ENCODE results near the gene C5. TPM values are rescaled to one million over a fixed set of nuclear protein-coding genes. Genes with fewer than 3 reads are reported as not detected.

C5 gene
- total RNA-seq, 1 experiment from 2014 or later = 4.2 TPM

- Mint-ChIP-seq H3K36me3 (ENCODE audit: insufficient read depth, unreplicated experiment) (peaks cover under 1% of the 10 kb centered on the region), H3K27ac (ENCODE audit: low read depth, unreplicated experiment) (no peak overlapping the region), H3K4me3 (ENCODE audit: unreplicated experiment) (no peak overlapping the region), H3K9me3 (ENCODE audit: unreplicated experiment) (no peaks in the 10 kb centered on the region), H3K27me3 (ENCODE audit: insufficient read depth, unreplicated experiment) (no peaks in the 10 kb centered on the region), H3K4me1 (ENCODE audit: insufficient read depth, unreplicated experiment) (no peaks in the 10 kb centered on the region)
- intact Hi-C loops (cut with micrococcal nuclease) = no loop called here
- DNase-seq (ENCODE audit: unreplicated experiment) = no peak
- no peak for TF ChIP-seq CTCF (IDR thresholded peaks at IDR 0.05; ENCODE audit: unreplicated experiment)
- BruUV-seq (replicated peaks) = no TSS peak
- CTCF ChIA-PET = no interaction called here
- POLR2A ChIA-PET = no interaction called here
Measured at GRCh38 chr9:121021301-121021700, 28.8 kb downstream of the C5 start.

- no TSS peak for BruUV-seq (replicated peaks)
- Mint-ChIP-seq H3K9me3 (ENCODE audit: unreplicated experiment) (no peaks in the 10 kb centered on the region), H3K27ac (ENCODE audit: low read depth, unreplicated experiment) (no peak overlapping the region), H3K27me3 (ENCODE audit: insufficient read depth, unreplicated experiment) (no peaks in the 10 kb centered on the region), H3K4me3 (ENCODE audit: unreplicated experiment) (no peak overlapping the region), H3K4me1 (ENCODE audit: insufficient read depth, unreplicated experiment) (no peaks in the 10 kb centered on the region), H3K36me3 (ENCODE audit: insufficient read depth, unreplicated experiment) (no peaks in the 10 kb centered on the region)
- POLR2A ChIA-PET = no interaction called here
- intact Hi-C loops (cut with micrococcal nuclease) = no loop called here
- CTCF ChIA-PET = interaction anchor here (0.7 kb wide), 1 partner anchor 41 kb away, joined by 4 read pairs; no protein-coding TSS in a partner anchor
- no peak for DNase-seq (ENCODE audit: unreplicated experiment)
- no peak for TF ChIP-seq CTCF (IDR thresholded peaks at IDR 0.05; ENCODE audit: unreplicated experiment)
Measured at GRCh38 chr9:121019273-121019672, 30.8 kb downstream of the C5 start.

GRCh38 chr9:121013911-121014310 lies 36.2 kb downstream of the C5 start:
- intact Hi-C loops (cut with micrococcal nuclease) = no loop called here
- H3K36me3 Mint-ChIP-seq (ENCODE audit: insufficient read depth, unreplicated experiment) = no peaks in the 10 kb centered on the region
- H3K27me3 Mint-ChIP-seq (ENCODE audit: insufficient read depth, unreplicated experiment) = no peaks in the 10 kb centered on the region
- BruUV-seq (replicated peaks) = no TSS peak
- no peak for DNase-seq (ENCODE audit: unreplicated experiment)
- no peak for TF ChIP-seq CTCF (IDR thresholded peaks at IDR 0.05; ENCODE audit: unreplicated experiment)
- H3K27ac Mint-ChIP-seq (ENCODE audit: low read depth, unreplicated experiment) = no peak overlapping the region
- no peaks in the 10 kb centered on the region for H3K4me1 Mint-ChIP-seq (ENCODE audit: insufficient read depth, unreplicated experiment)
- CTCF ChIA-PET = no interaction called here
- POLR2A ChIA-PET = no interaction called here
- H3K4me3 Mint-ChIP-seq (ENCODE audit: unreplicated experiment) = no peak overlapping the region
- H3K9me3 Mint-ChIP-seq (ENCODE audit: unreplicated experiment) = no peaks in the 10 kb centered on the region

- no peaks in the 10 kb centered on the region for H3K9me3 Mint-ChIP-seq (ENCODE audit: unreplicated experiment)
- intact Hi-C loops (cut with micrococcal nuclease) = no loop called here
- POLR2A ChIA-PET = no interaction called here
- H3K27me3 Mint-ChIP-seq (ENCODE audit: insufficient read depth, unreplicated experiment) = no peaks in the 10 kb centered on the region
- TF ChIP-seq CTCF (IDR thresholded peaks at IDR 0.05; ENCODE audit: unreplicated experiment) = no peak
- H3K36me3 Mint-ChIP-seq (ENCODE audit: insufficient read depth, unreplicated experiment) = peaks cover 8% of the 10 kb centered on the region
- no TSS peak for BruUV-seq (replicated peaks)
- H3K4me1 Mint-ChIP-seq (ENCODE audit: insufficient read depth, unreplicated experiment) = no peaks in the 10 kb centered on the region
- H3K4me3 Mint-ChIP-seq (ENCODE audit: unreplicated experiment) = no peak overlapping the region
- H3K27ac Mint-ChIP-seq (ENCODE audit: low read depth, unreplicated experiment) = no peak overlapping the region
- DNase-seq (ENCODE audit: unreplicated experiment) = no peak
- CTCF ChIA-PET = no interaction called here
Measured at GRCh38 chr9:121009650-121010049, 40.4 kb downstream of the C5 start.
